SK-N-SH (cell line): Measurements from ENCODE around the gene CNTN2. TPM values are rescaled to one million over a fixed set of nuclear protein-coding genes. Genes with fewer than 3 reads are reported as not detected.

Experiments
- CTCF ChIA-PET: fragments of 300-600, 350-600 bp; formaldehyde crosslinking; extraction: SDS; loops from one replicate; lab custom pipeline; 2021; lab: Yijun Ruan, JAX
- POLR2A ChIA-PET: fragments of 350-600 bp; sonication (Branson Sonifier 250); formaldehyde crosslinking; extraction: SDS; loops from one replicate; lab custom pipeline; 2020; ENCODE audit warnings: antibody characterized with exemption, inconsistent platforms; lab: Yijun Ruan, JAX
- DNase-seq: peaks from one replicate; pipeline ENCODE4 v3.0.0; 2012
- H2AFZ ChIP-seq: fragments of 200-600 bp; sonication (generic); 2 replicates; pipeline ENCODE4 v1.8.1; 2016; ENCODE audit warnings: antibody characterized with exemption, mild to moderate bottlenecking, low read depth
- H3F3A ChIP-seq: fragments of 200-600 bp; sonication (generic); replicated peaks from 2 replicates; pipeline ENCODE3; 2016; ENCODE audit warnings: antibody characterized with exemption, mild to moderate bottlenecking; ENCODE audit not compliant: insufficient read depth
- H3K27ac ChIP-seq, 2 experiments: fragments of 200-500 bp in 1 of 2; fragments of 200-600 bp in 1 of 2; sonication (Bioruptor generic) in 1 of 2; sonication (generic), shearing (Covaris generic) in 1 of 2; 2 replicates each; pipeline versions ENCODE4 v1.5.1 to v1.6.1; 2014 to 2016; ENCODE audit warnings: low read depth in 2 of 2, inconsistent platforms in 1 of 2, low read length in 1 of 2, mild to moderate bottlenecking in 1 of 2, mixed read lengths in 1 of 2
- H3K27me3 ChIP-seq: fragments of 200-600 bp; sonication (generic), shearing (Covaris generic); 2 replicates; pipeline ENCODE4 v1.6.1; 2016; ENCODE audit warnings: mixed run types; ENCODE audit not compliant: insufficient read depth
- H3K36me3 ChIP-seq, 2 experiments: fragments of 200-500 bp in 1 of 2; fragments of 200-600 bp in 1 of 2; sonication (Bioruptor generic) in 1 of 2; sonication (generic) in 1 of 2; replicated peaks in 1 of 2; 2 replicates each; pipeline versions ENCODE3 to v1.5.1; 2014 to 2016; ENCODE audit warnings: low read length in 1 of 2, mild to moderate bottlenecking in 1 of 2; ENCODE audit not compliant: insufficient read depth in 2 of 2, control insufficient read depth in 1 of 2
- H3K4me1 ChIP-seq, 2 experiments: fragments of 200-500 bp in 1 of 2; fragments of 200-600 bp in 1 of 2; sonication (Bioruptor generic) in 1 of 2; sonication (generic), shearing (Covaris generic) in 1 of 2; 2 replicates each; pipeline versions ENCODE4 v1.5.1 to v1.6.1; 2014 to 2016; ENCODE audit warnings: low read depth in 1 of 2, low read length in 1 of 2, mixed run types in 1 of 2; ENCODE audit not compliant: insufficient read depth in 2 of 2, control insufficient read depth in 1 of 2
- H3K4me2 ChIP-seq: fragments of 200-600 bp; sonication (generic), shearing (Covaris generic); 2 replicates; pipeline ENCODE4 v1.6.1; 2017; ENCODE audit warnings: mixed run types
- H3K4me3 ChIP-seq, 2 experiments: fragments of 200-500 bp in 1 of 2; fragments of 200-600 bp in 1 of 2; sonication (Bioruptor generic) in 1 of 2; sonication (generic), shearing (Covaris generic) in 1 of 2; 2 replicates each; pipeline versions ENCODE4 v1.5.1 to v1.8.1; 2014 to 2016; ENCODE audit warnings: low read depth in 2 of 2, inconsistent platforms in 1 of 2, low read length in 1 of 2, mild to moderate bottlenecking in 1 of 2, mixed read lengths in 1 of 2, moderate library complexity in 1 of 2
- H3K79me2 ChIP-seq: fragments of 200-600 bp; sonication (generic); 2 replicates; pipeline ENCODE4 v1.8.1; 2017; ENCODE audit warnings: mild to moderate bottlenecking; ENCODE audit not compliant: insufficient read depth
- H3K9ac ChIP-seq: fragments of 200-600 bp; sonication (generic); 2 replicates; pipeline ENCODE4 v1.6.1; 2017; ENCODE audit warnings: mixed run types
- H3K9me2 ChIP-seq: fragments of 200-600 bp; sonication (generic); 2 replicates; pipeline ENCODE4 v1.6.1; 2017; ENCODE audit warnings: mixed run types
- H3K9me3 ChIP-seq: fragments of 200-600 bp; sonication (generic); 2 replicates; pipeline ENCODE4 v1.6.1; 2017; ENCODE audit warnings: mixed run types, mild to moderate bottlenecking, moderate library complexity
- H4K20me1 ChIP-seq: fragments of 200-600 bp; sonication (generic); 2 replicates; pipeline ENCODE4 v1.6.1; 2017; ENCODE audit warnings: mild to moderate bottlenecking, mixed run types; ENCODE audit not compliant: insufficient read depth
- EZH2phosphoT487 ChIP-seq: fragments of 200-600 bp; sonication (generic); IDR thresholded peaks from 2 replicates; pipeline ENCODE4 v1.6.1; 2017; ENCODE audit warnings: low read depth, mixed run types, mild to moderate bottlenecking, antibody characterized with exemption, moderate library complexity, borderline replicate concordance
- FOSL2 ChIP-seq: IDR thresholded peaks from 2 replicates; pipeline ENCODE4 v1.4.0; 2012; ENCODE audit warnings: low read depth, mild to moderate bottlenecking, moderate library complexity, borderline replicate concordance
- IRF3 ChIP-seq: fragments of 150-350 bp; IDR thresholded peaks from 2 replicates; pipeline ENCODE4 v1.6.1; 2016; ENCODE audit warnings: mild to moderate bottlenecking, low read depth, low read length
- MAX ChIP-seq: IDR thresholded peaks from 2 replicates; pipeline ENCODE4 v1.4.0; 2012; ENCODE audit warnings: low read depth
- NRF1 ChIP-seq: IDR thresholded peaks from 2 replicates; pipeline ENCODE4 v1.6.1; 2012; ENCODE audit warnings: low read depth, mild to moderate bottlenecking, low read length
- RCOR1 ChIP-seq: fragments of 150-350 bp; IDR thresholded peaks from 2 replicates; pipeline ENCODE4 v1.6.1; 2017; ENCODE audit warnings: antibody characterized with exemption, low read length
- REST ChIP-seq: IDR thresholded peaks from 2 replicates; pipeline ENCODE4 v1.6.1; 2012; ENCODE audit warnings: mild to moderate bottlenecking, low read depth, low read length, moderate library complexity
- RFX5 ChIP-seq: IDR thresholded peaks from 2 replicates; pipeline ENCODE4 v1.6.1; 2012; ENCODE audit warnings: mild to moderate bottlenecking, improper control_type of control experiment, low read length
- RXRA ChIP-seq: IDR thresholded peaks from 2 replicates; pipeline ENCODE4 v1.4.0; 2012; ENCODE audit warnings: low read depth, mild to moderate bottlenecking, borderline replicate concordance
- SIN3A ChIP-seq: IDR thresholded peaks from 2 replicates; pipeline ENCODE4 v1.6.1; 2012; ENCODE audit warnings: low read depth, mild to moderate bottlenecking, low read length, moderate library complexity, borderline replicate concordance
- TAF1 ChIP-seq: IDR thresholded peaks from 2 replicates; pipeline ENCODE4 v1.6.1; 2012; ENCODE audit warnings: low read depth, mild to moderate bottlenecking, low read length, moderate library complexity, borderline replicate concordance
- TCF12 ChIP-seq: IDR thresholded peaks from 2 replicates; pipeline ENCODE4 v1.4.0; 2012
- TEAD4 ChIP-seq: IDR thresholded peaks from 2 replicates; pipeline ENCODE4 v1.4.0; 2012; ENCODE audit warnings: mild to moderate bottlenecking, borderline replicate concordance; ENCODE audit not compliant: insufficient read depth
- USF2 ChIP-seq: fragments of 150-350 bp; IDR thresholded peaks from 2 replicates; pipeline ENCODE4 v1.6.1; 2017; ENCODE audit warnings: antibody characterized with exemption, low read length, low read depth, borderline replicate concordance
- YY1 ChIP-seq: IDR thresholded peaks from 2 replicates; pipeline ENCODE4 v1.4.0; 2012; ENCODE audit warnings: low read depth, mild to moderate bottlenecking
- ZBTB33 ChIP-seq: IDR thresholded peaks from 2 replicates; pipeline ENCODE4 v1.4.0; 2012; ENCODE audit warnings: low read depth, borderline replicate concordance
- WGBS: methylation state at CpG from one replicate; pipeline ENCODE4 v1.1.6; 2017; ENCODE audit warnings: low lambda C conversion rate; 5-methylcytosine and 5-hydroxymethylcytosine counted together
- polyA plus RNA-seq, 3 experiments: library from polyadenylated mRNA; depleted of rRNA; stranded (reverse); fragments of >200 nt; gene quantifications; 2 replicates each; pipeline ENCODE4 v1.2.3, GENCODE V29; 2012

The CNTN2 gene
- polyA plus RNA-seq, 1 of the 3 experiments (the other 2 are of a cell fraction) = 0.02 TPM

- H3K4me2 ChIP-seq = no peak overlapping the region
- H3K9me3 ChIP-seq = no peaks in the 10 kb centered on the region
- no peak overlapping the region for H3K27ac ChIP-seq
- no peaks in the 10 kb centered on the region for H3F3A ChIP-seq
- DNase-seq = peak; percentile 49
- H3K9ac ChIP-seq = no peak overlapping the region
- H3K4me1 ChIP-seq = no peaks in the 10 kb centered on the region; a peak in 1 of 4 replicates
- H3K36me3 ChIP-seq = no peaks in the 10 kb centered on the region
- POLR2A ChIA-PET = interaction anchor here (0.7 kb wide), 1 partner anchor 54 kb away, joined by 3 read pairs; no protein-coding TSS in a partner anchor
- no peak overlapping the region for H3K4me3 ChIP-seq
- no peaks in the 10 kb centered on the region for H3K9me2 ChIP-seq
- no peaks in the 10 kb centered on the region for H4K20me1 ChIP-seq
- peaks cover 37% of the 10 kb centered on the region for H3K27me3 ChIP-seq
- no peaks in the 10 kb centered on the region for H3K79me2 ChIP-seq
- CTCF ChIA-PET = interaction anchor here (1.6 to 18.8 kb wide), 4 partner anchors 13 to 207 kb away, joined by 5 to 756 read pairs (median 40); no protein-coding TSS in a partner anchor
- TF ChIP-seq RXRA (no peak), EZH2phosphoT487 (no peak), USF2 (no peak), YY1 (no peak), REST (no peak), TEAD4 (no peak), ZBTB33 (no peak), NRF1 (no peak)
- 46% methylated on average over 5 of the region's 6 CpGs for WGBS
- no peak overlapping the region for H2AFZ ChIP-seq
Observed at GRCh38 chr1:205049479-205049878, 6.5 kb downstream of the CNTN2 start.

- Histone ChIP-seq H3K4me3 (no peak overlapping the region), H3K79me2 (no peaks in the 10 kb centered on the region), H3K27me3 (peaks cover 7% of the 10 kb centered on the region), H3K9me2 (no peaks in the 10 kb centered on the region), H3F3A (no peaks in the 10 kb centered on the region), H3K27ac (no peak overlapping the region), H4K20me1 (no peaks in the 10 kb centered on the region), H3K4me1 (no peaks in the 10 kb centered on the region; a peak in 1 of 4 replicates), H2AFZ (no peak overlapping the region), H3K4me2 (no peak overlapping the region), H3K9me3 (no peaks in the 10 kb centered on the region), H3K36me3 (no peaks in the 10 kb centered on the region), H3K9ac (no peak overlapping the region)
- ChIA-PET POLR2A (interaction anchor here (1.5 kb wide), 1 partner anchor 12 kb away, joined by 3 read pairs; no protein-coding TSS in a partner anchor), CTCF (interaction anchor here (1.3 to 18.8 kb wide), 5 partner anchors 9 to 246 kb away, joined by 3 to 756 read pairs (median 6); partner anchors contain the start of gene CNTN2)
- WGBS = 57% methylated on average over 6 of the region's 11 CpGs
- no peak for DNase-seq
- TF ChIP-seq TAF1 (no peak), FOSL2 (no peak), RCOR1 (no peak), TEAD4 (no peak), TCF12 (no peak), SIN3A (no peak), IRF3 (no peak), RXRA (no peak), MAX (no peak), RFX5 (no peak)
Observed at GRCh38 chr1:205052690-205053089, 9.7 kb downstream of the CNTN2 start.
